HG02571 (cell line): ENCODE data around the gene SHANK1.

Experiments
- ATAC-seq: cut with Tn5 transposase; IDR thresholded peaks from one replicate; pipeline ENCODE4 v1.9.1; 2021; ENCODE audit warnings: mild to moderate bottlenecking, moderate library complexity; ENCODE audit not compliant: unreplicated experiment

SHANK1 gene

DNA sequence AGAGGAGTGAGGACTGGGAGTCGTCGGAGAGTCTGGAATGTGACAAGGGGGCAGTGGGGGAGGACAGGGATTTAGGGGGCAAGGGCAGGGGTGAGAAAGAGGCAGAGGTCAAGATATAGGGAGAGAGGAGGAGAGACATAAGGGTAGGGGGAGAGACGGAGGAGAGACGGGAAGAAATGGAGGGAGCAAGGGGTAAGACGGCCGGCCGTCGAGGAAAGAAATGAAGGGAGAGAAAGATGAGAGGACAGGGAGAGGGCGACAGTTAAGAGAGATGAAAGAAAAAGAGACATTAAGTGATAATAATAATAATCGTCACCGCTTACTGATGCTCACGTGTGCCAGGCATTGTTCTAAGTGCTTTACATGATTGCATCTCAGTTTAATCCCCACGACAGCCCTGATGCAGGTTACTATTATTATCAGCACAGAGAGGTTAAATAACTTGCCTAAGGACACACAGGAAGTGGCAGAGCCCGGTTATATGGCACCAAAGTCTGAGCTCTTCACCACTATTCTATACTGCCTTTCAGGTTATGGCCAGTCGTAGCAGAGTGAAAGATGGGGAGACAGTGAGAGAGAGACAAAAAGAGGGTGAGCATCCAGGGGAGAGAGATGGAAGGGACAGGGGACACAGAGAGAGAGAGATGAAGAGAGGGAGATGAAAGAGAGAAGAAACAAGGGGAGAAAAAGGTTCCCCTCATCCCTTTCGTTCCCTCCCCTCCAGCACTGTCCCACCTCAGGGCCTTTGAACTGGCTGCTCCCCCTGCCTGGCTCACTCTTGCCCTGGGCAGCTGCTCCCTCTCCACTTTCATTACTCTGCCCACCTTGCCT is 56.7 kb downstream of the SHANK1 start:
- ATAC-seq = no peak

DNA sequence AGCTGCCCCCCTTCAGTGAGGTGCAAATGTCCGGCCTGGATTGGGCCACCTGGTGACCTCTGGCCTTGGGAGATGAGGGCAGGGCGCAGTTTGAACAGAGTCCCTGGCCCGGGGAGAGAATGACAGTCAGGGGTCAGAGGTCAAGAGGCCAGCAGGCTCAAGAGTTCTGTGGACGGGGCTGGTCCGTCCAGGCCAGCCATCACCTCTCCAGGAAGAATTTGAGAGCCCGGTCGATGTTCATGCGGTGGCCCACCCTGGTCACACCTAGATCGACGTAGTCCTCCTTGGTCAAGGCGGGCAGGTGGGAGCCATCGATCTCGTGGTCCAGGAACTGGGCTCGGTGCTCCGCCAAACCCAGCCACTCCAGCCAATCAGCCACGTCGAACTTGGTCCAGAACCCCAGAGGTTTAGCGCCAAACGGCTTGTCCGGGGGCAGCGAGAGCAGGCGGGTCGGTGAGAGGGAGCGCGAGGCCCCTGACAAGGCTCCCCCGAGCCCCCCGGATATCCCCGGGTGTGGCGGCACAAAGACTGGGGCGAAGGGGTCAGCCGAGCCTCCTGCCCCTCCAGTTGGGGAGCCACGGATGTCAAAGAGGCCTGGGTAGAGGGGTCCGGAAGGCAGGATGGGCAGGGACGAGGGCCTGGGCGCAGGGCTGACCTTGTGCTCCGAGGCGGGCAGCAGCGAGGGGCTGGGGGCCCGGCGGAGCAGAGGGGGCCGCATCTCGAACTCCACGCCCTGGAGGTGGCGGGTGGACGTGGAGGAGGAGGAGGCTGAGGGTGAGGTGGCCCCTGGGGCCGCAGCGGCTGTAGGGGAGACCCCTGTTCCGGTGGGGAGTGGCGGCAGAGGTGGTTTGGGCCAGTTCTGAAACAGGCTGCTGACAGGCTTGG is 57.6 kb downstream of the SHANK1 start:
- ATAC-seq = no peak

DNA sequence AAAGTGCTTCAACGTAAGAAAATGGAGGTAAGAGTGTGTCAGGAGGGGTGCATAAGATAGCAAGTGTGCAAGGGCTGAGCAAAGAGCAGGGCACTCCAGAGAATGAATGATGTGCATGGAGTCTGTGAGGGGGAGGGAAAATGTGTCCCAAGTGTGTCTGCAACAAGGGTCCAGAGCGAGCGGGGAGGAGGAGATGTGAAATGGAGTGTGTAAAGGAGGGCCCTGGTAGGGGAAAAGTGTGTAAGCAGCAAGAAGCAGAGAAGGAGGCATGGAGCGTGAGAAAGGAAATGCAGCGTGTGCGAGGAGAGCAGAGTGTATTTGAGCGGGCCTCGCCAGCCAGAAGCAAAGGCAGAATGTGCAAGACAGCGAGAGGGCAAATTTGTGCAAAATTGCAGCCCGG is 58.6 kb downstream of the SHANK1 start:
- ATAC-seq = no peak

DNA sequence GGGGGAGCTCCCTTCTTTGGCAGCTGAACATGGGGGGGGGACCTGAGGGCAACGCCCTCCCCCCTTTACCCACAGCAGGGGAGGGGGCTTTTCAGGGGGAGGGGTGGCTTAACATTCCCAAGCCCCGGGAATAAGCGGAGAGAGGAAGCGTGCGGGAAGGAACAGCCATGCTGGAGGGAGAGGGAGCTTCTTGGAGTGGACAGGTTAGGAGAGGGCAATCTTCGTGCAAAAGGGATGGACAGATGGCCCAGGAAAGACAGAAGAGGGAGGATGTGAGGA is 59.6 kb downstream of the SHANK1 start:
- ATAC-seq = no peak

DNA sequence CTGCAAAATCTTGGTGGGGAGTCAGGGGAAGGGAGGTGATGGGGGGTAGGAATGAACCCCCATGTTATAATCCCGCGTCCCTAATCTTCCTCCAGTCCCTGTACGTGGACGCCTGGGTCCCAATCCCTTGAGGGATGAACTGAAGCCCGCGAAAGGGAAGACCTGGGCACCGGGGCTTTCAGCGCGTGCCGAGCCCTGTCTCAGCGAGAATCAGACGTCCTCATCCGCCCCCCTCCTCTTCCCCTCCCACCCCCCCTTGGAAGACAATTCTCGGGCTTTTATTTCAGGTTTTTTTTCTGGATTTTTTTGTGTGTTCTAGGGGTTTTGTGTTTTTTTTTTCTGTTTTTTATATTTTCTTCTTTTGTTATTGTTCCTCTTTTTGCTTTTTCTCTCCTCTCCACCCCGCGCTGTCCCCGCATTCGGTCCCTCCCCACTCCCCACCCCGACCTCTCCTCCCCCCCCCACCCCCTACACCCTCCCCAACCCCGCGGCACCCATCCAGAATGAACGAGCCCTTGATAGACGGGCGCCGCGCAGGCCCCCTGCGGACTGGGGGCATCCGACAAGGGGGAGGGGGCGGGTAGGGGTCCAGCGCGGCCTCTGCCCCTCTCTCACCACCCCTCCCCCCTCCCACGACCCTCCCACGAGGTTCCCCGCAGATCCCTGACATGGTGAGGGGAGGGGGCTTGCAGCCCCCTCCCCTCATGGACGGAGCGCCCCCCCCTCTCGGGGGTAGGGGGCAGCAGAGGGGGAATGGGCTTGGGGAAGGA is 60.1 kb downstream of the SHANK1 start:
- no peak for ATAC-seq

DNA sequence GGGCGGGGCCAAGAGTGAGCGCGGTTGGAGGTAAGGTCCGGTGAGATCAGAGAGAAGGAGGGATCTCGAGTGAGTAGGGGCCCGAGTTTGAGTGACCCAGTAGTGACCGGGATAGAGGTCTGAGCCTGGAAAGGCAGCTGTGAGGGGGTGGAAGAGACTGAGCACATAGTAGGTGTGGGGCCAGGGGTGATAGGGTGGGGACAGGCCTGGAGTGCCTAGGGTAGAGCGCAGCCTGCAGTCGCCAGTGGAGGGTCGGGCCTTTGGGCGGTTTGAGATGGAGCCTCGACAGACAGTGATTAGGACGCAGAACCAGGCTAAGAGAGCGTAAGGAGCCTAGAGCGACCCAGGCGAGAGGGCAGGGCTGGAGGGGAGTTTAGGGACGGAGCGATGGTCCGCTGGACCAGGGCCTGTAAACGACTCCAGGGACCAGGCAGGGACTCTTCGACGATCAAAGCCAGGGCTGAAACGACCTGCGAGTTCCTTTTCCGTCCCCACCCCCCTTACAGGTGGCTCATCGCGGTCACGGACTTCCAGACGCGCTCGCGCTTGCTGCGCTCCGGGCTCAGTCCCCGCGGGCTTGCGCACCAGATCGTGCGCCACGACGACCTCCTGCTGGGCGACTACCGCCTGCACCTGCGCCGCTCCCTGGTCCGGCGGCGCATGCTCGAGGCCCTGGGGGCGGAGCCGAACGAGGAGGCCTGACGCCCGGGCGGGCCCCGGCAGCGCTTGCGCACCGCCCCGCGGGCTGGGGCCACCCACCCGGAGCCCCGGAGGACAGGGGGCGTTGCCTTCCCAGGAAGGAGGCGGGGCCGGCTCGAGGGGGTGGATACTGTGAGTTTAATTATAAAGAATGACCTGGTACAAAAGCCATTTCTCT is 60.9 kb downstream of the SHANK1 start:
- no peak for ATAC-seq

DNA sequence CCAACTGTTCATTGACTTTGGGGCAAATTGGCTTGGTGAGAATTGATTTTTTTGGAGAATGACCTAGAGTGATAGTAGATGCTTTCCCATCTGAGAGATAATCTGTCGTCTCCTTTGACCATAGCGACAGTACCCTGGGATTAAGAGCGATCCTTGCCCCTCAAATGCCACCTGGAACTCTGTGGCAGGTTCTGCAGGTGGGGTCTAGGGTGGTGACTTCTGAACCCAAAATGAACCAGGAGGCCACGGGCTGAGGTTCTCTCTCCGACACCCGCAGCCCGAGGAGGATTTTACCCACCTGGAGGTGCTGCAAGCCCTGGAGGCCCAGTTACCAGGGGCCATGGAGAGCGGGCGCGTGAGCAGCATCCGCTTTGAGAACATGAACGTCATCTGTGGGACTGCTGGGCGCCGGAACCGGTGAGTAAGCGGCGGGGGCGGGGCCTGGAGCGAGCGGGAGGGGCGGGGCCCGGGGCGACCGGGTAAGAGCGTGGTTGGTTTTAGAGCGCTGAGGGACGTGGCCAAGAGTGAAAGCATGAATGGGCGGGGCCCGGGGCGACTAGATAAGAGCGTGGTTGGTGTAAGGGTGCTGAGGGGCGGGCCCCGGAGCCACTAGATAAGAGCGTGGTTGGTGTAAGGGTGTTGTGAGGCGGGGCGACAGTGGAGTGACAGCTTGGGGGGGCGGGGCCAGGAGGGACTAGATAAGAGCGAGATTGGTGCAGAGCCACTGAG is 61.7 kb downstream of the SHANK1 start:
- no peak for ATAC-seq

DNA sequence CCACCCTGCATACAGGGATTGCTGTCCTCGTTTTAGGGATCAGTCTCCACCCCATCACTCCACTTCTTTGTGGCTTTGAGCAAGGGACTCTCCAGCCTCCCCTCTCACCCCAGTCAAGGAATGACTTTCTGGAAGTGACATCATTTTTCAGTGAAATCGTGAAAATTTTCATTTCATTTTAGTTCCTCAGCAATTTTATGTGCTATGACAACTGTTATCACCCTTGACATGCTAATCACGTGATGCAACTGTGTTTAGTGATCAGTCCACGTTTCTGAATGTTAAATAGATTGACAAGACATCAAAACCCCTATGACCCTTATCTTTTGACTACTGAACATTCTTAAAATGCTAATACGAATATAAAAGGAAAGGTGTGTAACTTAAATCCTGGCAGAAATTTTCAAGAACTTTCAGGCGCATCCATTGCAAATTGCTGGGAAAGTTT is 62.4 kb downstream of the SHANK1 start:
- ATAC-seq = no peak

DNA sequence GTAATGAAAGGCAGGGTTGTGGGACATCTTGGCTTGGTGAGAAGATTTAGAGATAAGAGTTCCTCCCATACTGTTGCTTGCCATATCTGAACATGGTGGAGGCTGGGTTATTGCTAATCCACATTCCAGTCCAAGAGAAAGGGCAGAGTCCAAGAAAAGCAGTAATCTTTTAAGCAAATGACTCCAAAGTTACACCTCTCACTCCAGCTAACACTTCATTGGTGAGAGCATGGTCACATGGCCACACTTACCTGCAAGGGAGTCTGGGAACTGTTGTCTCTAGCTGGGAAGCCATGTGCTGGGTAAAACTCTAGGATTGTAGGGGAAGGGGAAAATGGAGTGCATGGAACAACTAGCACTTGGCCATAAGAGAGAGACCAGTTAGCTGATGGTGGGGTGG is 64.7 kb downstream of the SHANK1 start:
- ATAC-seq = no peak

DNA sequence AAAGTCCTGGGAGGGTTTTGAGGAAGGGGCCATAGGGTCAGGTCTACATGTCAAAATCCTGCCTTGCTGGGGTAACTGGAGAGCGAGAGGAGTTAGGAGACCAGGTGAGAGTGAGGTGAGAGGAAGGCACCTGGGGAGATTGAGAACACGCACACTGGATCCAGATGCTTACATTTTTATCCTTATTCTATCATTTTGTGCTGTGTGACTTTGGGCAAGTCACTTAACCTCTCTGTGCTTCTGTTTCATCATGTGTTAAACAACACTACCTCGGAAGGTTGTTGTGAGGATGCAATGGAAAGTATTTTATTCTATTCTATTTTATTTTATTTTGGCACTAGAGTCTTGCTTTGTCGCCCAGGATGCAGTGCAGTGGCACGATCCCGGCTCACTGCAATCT is 66.9 kb downstream of the SHANK1 start:
- ATAC-seq = no peak

DNA sequence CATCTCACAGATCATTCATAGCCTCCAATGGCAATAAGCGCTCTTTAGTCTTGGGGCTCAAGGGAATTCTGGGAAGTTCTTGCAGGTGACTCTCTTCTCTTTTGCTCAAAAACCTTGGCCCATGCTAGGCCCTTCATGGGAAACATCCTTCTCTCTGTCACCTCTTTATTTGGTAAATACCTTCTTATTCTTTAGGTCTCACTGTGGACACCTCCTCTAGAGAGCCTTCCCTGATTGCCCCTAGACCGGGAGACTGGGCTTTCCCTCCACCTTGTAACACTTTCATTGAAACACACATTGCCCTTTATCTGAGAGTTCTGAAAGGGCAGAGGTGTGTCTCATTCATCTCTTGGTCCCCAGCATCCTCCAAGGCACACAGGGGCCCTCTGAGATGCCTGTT is 68.4 kb downstream of the SHANK1 start:
- ATAC-seq = no peak

DNA sequence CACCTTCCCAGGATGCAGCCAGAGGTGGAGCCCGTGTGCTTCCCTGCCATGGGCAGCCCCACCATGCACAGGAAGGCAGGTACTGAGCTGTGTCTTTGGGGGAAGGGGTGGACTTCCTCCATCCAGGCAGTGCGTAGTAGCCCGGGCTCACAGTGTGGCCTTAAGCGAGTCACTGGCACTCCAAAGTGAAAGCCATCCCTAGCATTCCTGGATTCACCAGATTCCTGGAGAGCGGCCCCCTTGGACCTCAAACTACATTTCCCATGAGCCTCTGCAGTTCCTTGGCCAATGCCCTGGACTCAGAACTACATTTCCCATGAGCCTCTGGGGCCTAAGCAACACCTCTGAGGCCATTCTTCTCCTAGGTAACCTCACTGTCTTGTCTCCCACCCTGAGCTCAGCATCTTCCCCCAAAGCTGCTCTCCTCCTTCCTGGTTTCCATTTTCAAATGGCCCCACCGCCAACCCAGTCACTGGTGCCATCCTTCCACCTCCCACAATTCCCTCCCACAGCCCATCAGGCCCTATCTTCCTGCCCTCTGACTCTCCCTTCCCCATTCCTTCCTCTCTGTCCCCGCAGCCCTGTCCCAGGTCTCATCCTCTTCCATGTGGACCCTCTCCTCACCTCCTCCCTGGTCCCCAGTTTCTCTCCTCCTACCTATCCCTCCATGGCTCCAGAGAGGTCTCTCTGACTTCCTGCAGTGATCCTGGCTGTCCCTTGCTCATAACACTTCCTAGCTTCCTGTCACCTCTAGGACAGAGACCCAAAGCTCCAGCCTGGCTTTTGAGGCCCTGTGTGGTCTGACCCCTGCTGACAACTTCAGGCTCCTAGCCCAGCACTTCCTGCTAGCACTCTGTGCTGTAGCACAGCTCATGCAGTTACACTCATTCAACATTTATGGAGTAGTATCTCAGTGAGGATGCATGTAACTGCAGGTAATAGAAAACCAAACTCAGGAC is 69.9 kb downstream of the SHANK1 start, which contains the start of gene C19orf81:
TSS of gene C19orf81 (plus strand) at position 13 of the 959 bp plus-strand sequence. CDS start at position 13, 0 bp downstream.
- no peak for ATAC-seq

DNA sequence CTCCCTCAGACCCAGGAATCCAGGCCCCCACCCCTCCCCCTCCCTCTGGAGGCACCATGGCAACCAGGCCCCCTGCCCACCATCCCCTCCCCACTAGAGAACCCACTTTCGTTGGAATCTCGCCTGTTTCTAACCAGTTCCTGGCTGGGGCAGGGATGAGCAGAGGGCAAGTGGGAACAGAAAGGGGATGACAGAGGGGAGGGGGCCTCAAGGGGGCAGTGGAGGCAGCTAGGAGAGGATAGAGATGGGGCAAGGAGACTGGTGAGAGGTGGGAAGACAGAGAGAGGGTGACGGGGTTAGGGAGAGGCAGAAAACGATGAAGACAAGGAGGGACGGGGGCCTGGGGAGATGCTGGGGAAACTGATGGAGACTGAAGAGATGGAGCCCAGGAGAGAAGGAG is 70.9 kb downstream of the SHANK1 start:
- no peak for ATAC-seq

DNA sequence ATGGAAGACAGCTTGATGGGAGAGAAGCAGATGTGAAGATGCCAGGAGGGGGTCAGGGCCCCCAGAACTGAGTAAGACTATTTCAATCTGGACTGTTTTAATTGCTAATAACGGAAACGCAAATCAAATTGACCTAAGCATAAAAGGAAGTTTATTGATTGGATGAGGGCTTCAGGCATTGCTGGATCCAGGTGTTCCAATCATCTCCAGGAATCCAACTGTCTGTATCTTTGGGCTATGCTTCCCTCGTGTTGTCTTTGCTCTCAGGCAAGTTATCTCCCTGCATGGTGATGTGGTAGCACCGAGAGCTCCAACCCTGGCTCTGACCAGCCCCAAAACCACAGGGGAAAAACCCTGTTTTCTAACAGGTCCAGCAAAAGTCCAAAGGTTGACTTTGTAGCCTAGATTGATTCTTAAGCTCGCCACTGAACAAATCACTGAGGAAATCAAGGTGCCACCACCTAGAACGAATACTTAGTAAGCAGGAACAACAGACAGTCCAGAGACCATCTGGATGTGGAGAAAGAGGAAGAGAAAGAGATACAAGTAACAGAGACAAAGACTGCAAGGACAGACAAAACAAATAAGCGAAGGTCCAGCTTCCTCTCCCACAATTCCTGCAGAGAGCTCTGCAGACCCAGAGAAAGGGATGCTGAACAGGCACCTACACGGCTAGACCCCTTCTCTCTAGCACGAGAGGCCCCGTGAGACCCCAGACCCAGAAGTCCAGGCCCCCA is 71.6 kb downstream of the SHANK1 start:
- ATAC-seq = no peak

DNA sequence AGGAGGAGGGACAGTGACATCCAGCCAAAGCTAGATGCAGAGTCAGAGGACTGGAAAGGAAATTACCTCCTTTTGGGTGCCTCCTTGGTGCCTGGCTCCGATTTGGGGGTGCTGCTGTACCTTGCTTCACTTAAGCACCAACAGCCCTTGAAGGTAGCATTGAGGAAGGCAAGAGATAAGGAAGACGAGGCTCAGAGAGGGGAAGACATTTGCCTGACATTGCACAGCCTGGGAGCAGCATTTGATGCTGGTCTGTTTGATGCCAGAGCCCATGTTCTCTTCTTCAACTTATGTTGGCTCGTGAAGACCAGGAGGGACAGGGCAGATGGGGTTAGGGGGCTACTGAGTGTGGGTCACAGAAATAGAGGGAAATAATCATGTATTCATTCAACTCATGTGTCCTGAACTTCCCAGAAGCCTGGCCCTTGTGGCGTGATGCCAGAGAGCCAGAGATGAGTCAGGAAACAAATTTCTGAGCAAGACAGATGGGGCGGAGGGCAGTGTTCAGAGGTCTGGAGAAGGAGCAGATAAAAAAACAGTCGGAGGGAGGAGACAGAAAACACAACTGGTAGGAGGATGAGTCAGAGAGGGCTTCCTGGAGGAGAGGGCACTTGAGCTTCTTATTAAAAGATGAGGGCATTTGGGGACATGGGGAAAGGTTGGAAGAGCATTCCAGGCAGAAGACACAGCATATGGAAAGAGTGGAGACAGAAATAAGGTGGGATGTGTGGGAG is 73.4 kb downstream of the SHANK1 start:
- no peak for ATAC-seq

DNA sequence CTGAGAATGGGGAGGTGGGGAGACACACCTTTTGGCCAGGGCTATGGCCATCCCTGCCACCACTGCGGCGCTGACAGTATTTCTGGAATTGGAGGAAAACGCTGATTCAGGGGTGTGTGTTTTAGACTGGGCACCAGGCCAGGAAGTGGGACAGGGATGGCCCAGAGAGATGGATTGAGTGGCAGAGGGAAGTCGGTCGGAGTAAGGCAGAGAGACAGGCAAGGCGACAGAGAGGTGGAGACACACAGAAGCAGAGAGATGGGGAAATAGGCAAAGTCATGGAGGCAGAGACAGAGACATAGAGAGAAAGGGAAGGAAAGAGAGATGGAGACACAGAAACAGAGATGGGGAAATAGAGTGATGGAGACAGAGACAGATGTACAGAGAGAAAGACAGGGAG is 74.5 kb downstream of the SHANK1 start:
- ATAC-seq = no peak

DNA sequence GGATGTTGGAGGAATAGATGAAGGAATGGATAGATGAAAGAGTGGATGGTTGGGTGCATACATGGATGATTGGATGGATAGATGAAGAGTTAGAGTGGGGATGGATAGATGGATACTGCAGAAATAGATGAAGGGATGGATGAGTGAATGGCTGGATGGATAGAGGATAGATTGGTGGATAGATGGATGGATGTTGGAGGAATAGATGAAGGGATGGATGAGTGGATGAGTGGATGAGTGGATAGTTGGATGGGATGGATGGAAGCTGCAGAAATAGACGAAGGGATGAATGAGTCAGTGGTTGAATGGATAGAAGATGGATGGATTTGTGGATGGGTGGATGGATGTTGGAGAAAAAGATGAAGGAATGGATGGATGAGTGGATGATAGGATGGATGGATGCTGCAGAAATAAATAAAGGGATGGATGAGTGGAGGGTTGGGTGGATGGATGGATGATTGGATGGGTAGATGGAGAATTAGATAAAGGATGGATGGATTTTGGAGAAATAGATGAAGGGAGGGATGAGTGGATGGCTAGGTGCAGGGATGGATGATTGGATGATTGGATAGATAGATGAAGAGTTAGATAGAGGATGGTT is 75.2 kb downstream of the SHANK1 start:
- no peak for ATAC-seq
